ENCODE results near the gene KLHDC3.
A peak's percentile ranks its signal among the peaks of the same experiment; 100 is the strongest.

- TF ChIP-seq CTCF (IDR thresholded peaks at IDR 0.05) (peak; percentile 22 to 32 (median 23)), POLR2AphosphoS5 (IDR thresholded peaks at IDR 0.05) (no peak), EP300 (IDR thresholded peaks at IDR 0.05) (no peak)
These were observed 56.1 kb downstream of the KLHDC3 start for GRCh38 chr6:43070028-43070632.
